ENCODE data around the gene NMNAT1. TPM values are rescaled to one million over a fixed set of nuclear protein-coding genes. Genes with fewer than 3 reads are reported as not detected.

The NMNAT1 gene
- total and polyA plus RNA-seq, 8 donors = 3.1 to 18.8 (median 8.7) TPM

DNA sequence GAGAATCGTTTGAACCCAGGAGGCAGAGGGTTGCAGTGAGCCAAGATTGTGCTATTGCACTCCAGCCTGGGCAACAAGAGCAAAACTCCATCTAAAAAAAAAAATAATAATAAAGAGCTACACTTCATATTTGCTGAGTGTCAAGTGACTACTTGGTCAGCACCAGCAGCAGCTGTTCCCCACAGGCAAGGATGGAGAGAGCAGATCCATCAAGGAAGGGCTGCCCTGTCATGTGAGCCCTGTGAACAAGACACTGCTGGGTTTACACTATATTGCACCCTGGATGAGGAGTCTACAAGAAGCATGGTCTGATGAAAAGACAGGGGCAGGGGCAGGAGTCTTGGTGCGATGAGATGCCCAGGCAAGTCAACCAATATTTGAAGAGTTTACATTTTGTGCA is 36.8 kb upstream of the NMNAT1 start:
- Histone ChIP-seq H3K36me3 (no peaks in the 10 kb centered on the region), H3K9me3 (no peaks in the 10 kb centered on the region), H3K27me3 (no peaks in the 10 kb centered on the region), H3K4me1 (peaks cover 34 to 73% (median 49%) of the 10 kb centered on the region in 4 donors), H3K27ac (no peak overlapping the region), H3K4me3 (no peak overlapping the region)
- intact Hi-C loops (cut with DNase I; ENCODE audit: low total_unique reads) = no loop called here
- WGBS, 5 donors = 96 to 100% (median 96%) methylated on average over 2 of the region's 2 CpGs
- TF ChIP-seq, protein P1, sequence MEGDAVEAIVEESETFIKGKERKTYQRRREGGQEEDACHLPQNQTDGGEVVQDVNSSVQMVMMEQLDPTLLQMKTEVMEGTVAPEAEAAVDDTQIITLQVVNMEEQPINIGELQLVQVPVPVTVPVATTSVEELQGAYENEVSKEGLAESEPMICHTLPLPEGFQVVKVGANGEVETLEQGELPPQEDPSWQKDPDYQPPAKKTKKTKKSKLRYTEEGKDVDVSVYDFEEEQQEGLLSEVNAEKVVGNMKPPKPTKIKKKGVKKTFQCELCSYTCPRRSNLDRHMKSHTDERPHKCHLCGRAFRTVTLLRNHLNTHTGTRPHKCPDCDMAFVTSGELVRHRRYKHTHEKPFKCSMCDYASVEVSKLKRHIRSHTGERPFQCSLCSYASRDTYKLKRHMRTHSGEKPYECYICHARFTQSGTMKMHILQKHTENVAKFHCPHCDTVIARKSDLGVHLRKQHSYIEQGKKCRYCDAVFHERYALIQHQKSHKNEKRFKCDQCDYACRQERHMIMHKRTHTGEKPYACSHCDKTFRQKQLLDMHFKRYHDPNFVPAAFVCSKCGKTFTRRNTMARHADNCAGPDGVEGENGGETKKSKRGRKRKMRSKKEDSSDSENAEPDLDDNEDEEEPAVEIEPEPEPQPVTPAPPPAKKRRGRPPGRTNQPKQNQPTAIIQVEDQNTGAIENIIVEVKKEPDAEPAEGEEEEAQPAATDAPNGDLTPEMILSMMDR (IDR thresholded peaks at IDR 0.05) = no peak
- TF ChIP-seq EP300 (IDR thresholded peaks at IDR 0.05) = no peak
- TF ChIP-seq POLR2AphosphoS5 (IDR thresholded peaks at IDR 0.05) = no peak
- TF ChIP-seq POLR2A (IDR thresholded peaks at IDR 0.05) = no peak
- no peak for DNase-seq

DNA sequence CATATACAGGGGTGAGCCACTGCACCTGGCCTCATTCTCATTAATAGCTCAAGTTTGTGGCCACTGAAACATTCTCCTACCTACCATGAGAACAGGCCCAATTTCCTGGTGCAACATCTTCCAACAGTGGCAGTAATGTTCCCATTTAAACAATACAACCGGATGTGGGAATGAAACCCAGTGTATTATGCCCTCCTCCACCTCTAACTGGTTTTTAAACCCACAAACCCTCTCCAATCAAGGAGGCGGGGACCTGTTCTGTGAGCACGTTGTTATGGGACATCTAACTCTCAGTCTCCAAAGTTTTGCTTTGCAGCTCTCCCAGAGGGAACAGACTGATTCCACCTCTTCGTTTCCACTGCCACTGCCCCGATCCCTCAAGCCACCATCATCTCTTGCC is 35.8 kb upstream of the NMNAT1 start:
- no peaks in the 10 kb centered on the region for H3K9me3 ChIP-seq
- TF ChIP-seq POLR2AphosphoS5 (IDR thresholded peaks at IDR 0.05) = no peak
- TF ChIP-seq, protein P1 (IDR thresholded peaks at IDR 0.05) = no peak

DNA sequence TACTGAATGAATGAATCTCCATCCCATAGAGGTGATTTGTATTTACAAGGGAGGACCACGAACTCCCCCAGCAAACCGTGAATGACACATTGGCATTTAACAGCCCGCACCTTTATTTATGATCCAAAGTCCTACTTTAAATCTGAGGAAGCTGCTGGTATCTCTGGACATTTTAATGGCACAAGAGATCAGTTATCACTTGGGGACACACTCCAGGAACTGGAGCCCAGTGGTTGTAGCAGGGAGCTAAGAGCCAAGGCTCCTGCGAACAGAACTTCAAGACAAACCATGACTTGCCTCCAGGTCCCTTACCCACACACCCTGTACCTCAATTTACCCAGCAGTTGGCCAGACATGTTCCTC is 34.4 kb upstream of the NMNAT1 start:
- peaks cover 23 to 60% (median 36%) of the 10 kb centered on the region in 4 donors for H3K4me1 ChIP-seq
- peak overlapping the region; percentile 78 to 93 (median 89) for H3K27ac ChIP-seq

More for the DNA sequence above, 35.8 kb upstream of the NMNAT1 start:
- intact Hi-C loops (cut with DNase I; ENCODE audit: low total_unique reads) = no loop called here
- H3K4me3 ChIP-seq = no peak overlapping the region
- DNase-seq = no peak
- H3K4me1 ChIP-seq = peaks cover 25 to 67% (median 43%) of the 10 kb centered on the region in 4 donors
- H3K27ac ChIP-seq = peak overlapping the region in 2 of 5 donors; percentile 3 to 64
- H3K27me3 ChIP-seq = no peaks in the 10 kb centered on the region
- WGBS, 5 donors = 33 to 66% (median 48%) methylated on average over 5 of the region's 5 CpGs
- H3K36me3 ChIP-seq = no peaks in the 10 kb centered on the region

DNA sequence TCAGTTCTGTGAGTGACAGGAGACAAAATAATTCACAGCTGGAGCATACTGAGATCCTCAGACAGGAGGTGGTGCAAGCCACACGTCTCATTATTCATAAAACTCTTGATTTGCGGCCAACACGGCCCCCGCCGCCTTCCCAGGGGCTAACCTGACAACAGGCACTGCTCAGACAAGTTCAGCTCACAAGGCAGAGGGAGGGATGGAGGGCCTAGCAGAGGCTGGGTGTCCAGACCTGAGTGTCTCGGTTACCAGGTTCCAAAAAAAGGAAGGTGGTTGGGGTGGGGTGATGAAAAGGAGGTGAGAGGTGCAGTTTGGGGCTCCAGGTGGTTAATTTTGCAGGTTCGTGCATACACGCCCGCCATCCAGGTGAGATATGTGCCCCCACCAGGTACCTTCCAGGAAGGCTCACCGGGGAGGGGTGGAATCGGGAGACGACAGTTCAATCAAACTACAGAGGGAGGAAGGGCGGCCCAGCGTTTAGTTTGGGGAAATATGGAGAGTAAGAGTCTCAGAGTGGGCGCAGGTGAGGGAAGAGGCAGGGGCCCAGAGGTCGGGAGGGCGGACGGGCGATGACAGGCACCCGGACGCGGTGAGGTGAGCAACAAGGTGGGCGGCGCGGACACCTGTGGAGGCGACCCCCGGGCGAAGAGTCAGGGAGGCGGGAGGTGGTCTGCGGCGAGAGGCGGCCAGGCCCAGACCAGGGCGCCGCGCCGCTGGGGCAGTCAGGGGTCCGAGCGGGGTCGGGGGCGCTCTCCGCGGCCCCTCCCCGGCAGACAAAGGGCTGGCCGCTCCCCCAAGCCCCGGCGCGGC is 33.8 kb upstream of the NMNAT1 start:
- DNase-seq = peak; percentile 34 to 61
- peaks cover 23 to 57% (median 36%) of the 10 kb centered on the region in 4 donors for H3K4me1 ChIP-seq
- H3K36me3 ChIP-seq = no peaks in the 10 kb centered on the region
- no peaks in the 10 kb centered on the region for H3K9me3 ChIP-seq
- H3K27me3 ChIP-seq = no peaks in the 10 kb centered on the region
- intact Hi-C loops (cut with DNase I; ENCODE audit: low total_unique reads) = no loop called here
- peak overlapping the region; percentile 78 to 93 (median 89) for H3K27ac ChIP-seq
- no peak for TF ChIP-seq POLR2AphosphoS5 (IDR thresholded peaks at IDR 0.05)
- TF ChIP-seq EP300 (IDR thresholded peaks at IDR 0.05) = no peak
- TF ChIP-seq, protein P1 (IDR thresholded peaks at IDR 0.05) = no peak
- TF ChIP-seq POLR2A (IDR thresholded peaks at IDR 0.05) = no peak
- WGBS, 5 donors = 1 to 3% (median 1%) methylated on average over 28 to 46 of the region's 47 CpGs
- H3K4me3 ChIP-seq = peak overlapping the region; percentile 75 to 95 (median 80)

More for the DNA sequence above, 34.4 kb upstream of the NMNAT1 start:
- 24 to 45% (median 36%) methylated on average over 2 to 4 of the region's 4 CpGs for WGBS, 5 donors
- TF ChIP-seq POLR2A (IDR thresholded peaks at IDR 0.05) (no peak), POLR2AphosphoS5 (IDR thresholded peaks at IDR 0.05) (no peak), EP300 (IDR thresholded peaks at IDR 0.05) (no peak)
- TF ChIP-seq, protein P1 (IDR thresholded peaks at IDR 0.05) = no peak
- H3K9me3 ChIP-seq = no peaks in the 10 kb centered on the region
- intact Hi-C loops (cut with DNase I; ENCODE audit: low total_unique reads) = no loop called here
- no peak for DNase-seq
- peak overlapping the region; percentile 75 to 95 (median 80) for H3K4me3 ChIP-seq
- no peaks in the 10 kb centered on the region for H3K36me3 ChIP-seq
- no peaks in the 10 kb centered on the region for H3K27me3 ChIP-seq
